ENCODE measurements around the gene PATL2. TPM values are rescaled to one million over a fixed set of nuclear protein-coding genes. Genes with fewer than 3 reads are reported as not detected.

PATL2 gene
- total RNA-seq, 6 experiments from 2014 or later = 0.28 to 1.9 (median 0.71) TPM

- DNase-seq = no peak
- ATAC-seq = no peak
These were observed 53.7 kb downstream of the PATL2 start for GRCh38 chr15:44657378-44657777.

GRCh38 chr15:44656913-44657312, 54.2 kb downstream of the PATL2 start:
- intact Hi-C loops (cut with DNase I) = no loop called here
- no peak for DNase-seq
- peaks cover 7 to 62% (median 17%) of the 10 kb centered on the region in 4 donors for H3K36me3 ChIP-seq
- no peak for ATAC-seq
- H3K4me1 ChIP-seq = peaks cover 0 to 10% (median 3%) of the 10 kb centered on the region in 4 donors
- no peaks in the 10 kb centered on the region for H3K27me3 ChIP-seq
- TF ChIP-seq CTCF (IDR thresholded peaks at IDR 0.05) = no peak
- TF ChIP-seq POLR2A (IDR thresholded peaks at IDR 0.05) = no peak
- no peak overlapping the region for H3K4me3 ChIP-seq
- H3K9me3 ChIP-seq = no peaks in the 10 kb centered on the region
- H3K27ac ChIP-seq = no peak overlapping the region
- 87% methylated on average over 3 of the region's 3 CpGs for WGBS (ENCODE audit: insufficient coverage, low coverage, low lambda C conversion rate, missing lambda C conversion rate)

More at GRCh38 chr15:44657378-44657777, 53.7 kb downstream of the PATL2 start:
- Histone ChIP-seq H3K27ac (no peak overlapping the region), H3K9me3 (no peaks in the 10 kb centered on the region), H3K4me1 (peaks cover 0 to 13% (median 5%) of the 10 kb centered on the region in 4 donors), H3K27me3 (no peaks in the 10 kb centered on the region), H3K36me3 (peaks cover 7 to 60% (median 15%) of the 10 kb centered on the region in 4 donors), H3K4me3 (no peak overlapping the region)
- TF ChIP-seq POLR2A (IDR thresholded peaks at IDR 0.05) (no peak), CTCF (IDR thresholded peaks at IDR 0.05) (no peak)
- intact Hi-C loops (cut with DNase I) = no loop called here

GRCh38 chr15:44656298-44656697, 54.8 kb downstream of the PATL2 start:
- H3K27me3 ChIP-seq = no peaks in the 10 kb centered on the region
- 100% methylated on average over 1 of the region's 1 CpG for WGBS (ENCODE audit: insufficient coverage, low coverage, low lambda C conversion rate, missing lambda C conversion rate)
- no peak overlapping the region for H3K27ac ChIP-seq
- no peaks in the 10 kb centered on the region for H3K9me3 ChIP-seq
- no peak for TF ChIP-seq POLR2A (IDR thresholded peaks at IDR 0.05)
- TF ChIP-seq CTCF (IDR thresholded peaks at IDR 0.05) = no peak
- H3K36me3 ChIP-seq = peaks cover 9 to 68% (median 21%) of the 10 kb centered on the region in 4 donors
- no peak for DNase-seq
- intact Hi-C loops (cut with DNase I) = no loop called here
- H3K4me3 ChIP-seq = no peak overlapping the region
- ATAC-seq = no peak
- peaks cover 0 to 4% (median 0%) of the 10 kb centered on the region in 4 donors for H3K4me1 ChIP-seq

- no peak overlapping the region for H3K4me3 ChIP-seq
- WGBS (ENCODE audit: insufficient coverage, low coverage, low lambda C conversion rate, missing lambda C conversion rate) = 90% methylated on average over 5 of the region's 6 CpGs
- intact Hi-C loops (cut with DNase I) = no loop called here
- H3K27me3 ChIP-seq = no peaks in the 10 kb centered on the region
- no peak overlapping the region for H3K27ac ChIP-seq
- DNase-seq = no peak
- H3K4me1 ChIP-seq = no peaks in the 10 kb centered on the region
- no peaks in the 10 kb centered on the region for H3K9me3 ChIP-seq
- peaks cover 11 to 78% (median 23%) of the 10 kb centered on the region in 4 donors for H3K36me3 ChIP-seq
- TF ChIP-seq POLR2A (IDR thresholded peaks at IDR 0.05) (no peak), CTCF (IDR thresholded peaks at IDR 0.05) (no peak)
- ATAC-seq = no peak
These were observed 56.3 kb downstream of the PATL2 start for GRCh38 chr15:44654858-44655257.

- Histone ChIP-seq H3K27ac (no peak overlapping the region), H3K9me3 (no peaks in the 10 kb centered on the region), H3K27me3 (no peaks in the 10 kb centered on the region), H3K4me1 (peaks cover 0 to 4% (median 0%) of the 10 kb centered on the region in 4 donors), H3K36me3 (peaks cover 3 to 53% (median 19%) of the 10 kb centered on the region in 4 donors), H3K4me3 (no peak overlapping the region)
- no peak for TF ChIP-seq POLR2A (IDR thresholded peaks at IDR 0.05)
- TF ChIP-seq CTCF (IDR thresholded peaks at IDR 0.05) = no peak
- intact Hi-C loops (cut with DNase I) = no loop called here
- ATAC-seq (no peak), DNase-seq (no peak)
These were observed 63.5 kb downstream of the PATL2 start for GRCh38 chr15:44647637-44648036.

Data from right lobe of liver (tissue), 6 donors.